Articular chondrocyte of knee joint (primary cell): Measurements from ENCODE around the gene C6orf52. TPM values are rescaled to one million over a fixed set of nuclear protein-coding genes. Genes with fewer than 3 reads are reported as not detected.

Experiments
- small RNA-seq: library from RNA; depleted of rRNA; stranded (forward); fragments of <200 nt; gene quantifications from one replicate; pipeline ENCODE3, GENCODE V24; 2012
- total RNA-seq: library from RNA; depleted of rRNA; stranded (reverse); fragments of >200 nt; gene quantifications from 2 replicates; pipeline ENCODE4 v1.2.3, GENCODE V29; 2012

C6orf52 gene
- total RNA-seq, result 0.52 and 0.65 TPM in 2 replicates

DNA sequence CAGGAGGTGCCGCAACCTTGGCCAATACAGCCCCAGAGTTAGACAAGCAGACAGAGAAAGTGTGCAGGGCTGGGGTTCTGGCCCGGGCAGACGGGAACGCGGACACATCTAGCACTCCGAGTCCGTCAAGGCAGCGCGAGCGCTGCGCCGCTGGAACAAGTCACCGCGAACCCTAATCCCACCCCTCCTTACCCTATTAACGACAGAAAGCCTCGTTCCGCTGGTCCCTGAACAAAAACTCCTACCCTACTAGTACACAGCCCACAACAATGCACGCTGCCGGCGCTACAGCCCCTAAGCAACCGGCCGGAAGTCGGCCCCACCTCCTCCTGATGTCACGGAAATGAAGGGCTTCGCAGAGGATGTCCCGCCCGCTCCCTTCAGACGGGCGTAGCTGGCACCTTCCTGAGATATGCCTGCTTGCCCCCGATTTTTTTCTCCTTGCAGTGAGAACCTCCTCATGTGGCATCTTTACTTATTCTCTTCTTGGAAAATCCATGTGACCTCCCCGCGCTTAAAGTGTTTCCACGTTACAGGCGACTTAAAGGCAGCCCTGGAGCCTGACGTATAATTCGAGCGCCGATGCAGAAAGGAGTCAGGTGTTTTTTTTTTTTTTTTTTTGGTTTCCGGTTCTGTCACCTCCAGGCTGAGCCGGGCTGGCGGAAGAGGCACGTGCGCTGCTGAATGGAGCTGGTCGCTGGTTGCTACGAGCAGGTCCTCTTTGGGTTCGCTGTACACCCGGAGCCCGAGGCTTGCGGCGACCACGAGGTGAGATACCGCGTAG, at the start of gene C6orf52, which contains the start of gene PAK1IP1:
Gene C6orf52, minus strand, starts transcription at position 315 of the 784 bp plus-strand sequence. CDS start 7,066 bp downstream, outside the sequence.
Gene PAK1IP1, plus strand, starts transcription at position 671 of the 784 bp plus-strand sequence. Its CDS starts 14 bp downstream, at position 685.

DNA sequence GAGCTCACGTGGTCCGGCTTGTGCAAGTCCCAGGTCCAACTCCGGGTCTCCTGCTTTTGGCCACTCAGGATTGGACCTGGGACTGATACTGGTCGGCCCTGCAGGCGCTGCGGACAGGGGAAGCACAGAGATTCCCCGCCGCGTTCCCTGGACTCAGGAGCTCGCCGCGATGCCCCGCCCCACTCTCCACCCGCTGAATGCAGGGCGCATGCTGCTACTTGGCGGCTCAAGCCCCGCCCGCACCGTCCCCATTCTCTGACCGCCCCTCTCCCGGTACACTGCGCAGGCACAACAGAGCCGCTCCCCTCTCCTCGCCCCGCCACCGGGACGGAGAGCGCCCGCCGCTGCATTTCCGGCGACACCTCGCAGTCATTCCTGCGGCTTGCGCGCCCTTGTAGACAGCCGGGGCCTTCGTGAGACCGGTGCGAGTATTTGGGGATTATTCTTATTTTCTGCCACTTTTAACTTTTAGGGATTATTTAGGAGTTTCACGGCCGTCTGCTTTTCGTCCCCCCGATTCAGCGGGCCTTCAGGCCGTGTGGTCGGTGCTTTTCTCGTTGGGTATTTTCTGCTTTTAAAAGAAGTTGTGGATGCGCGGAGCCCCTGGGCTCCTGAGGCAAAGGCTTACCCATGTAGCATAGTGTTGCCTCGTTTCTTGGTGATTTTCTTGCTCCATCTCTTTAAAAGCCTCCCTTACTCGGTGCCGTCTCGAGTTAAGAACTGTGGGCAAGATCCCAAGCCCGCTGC, 28.6 kb upstream of the C6orf52 start, which contains the start of gene TMEM14C:
Gene TMEM14C, plus strand, starts transcription at position 251 of the 747 bp plus-strand sequence. CDS start 1,544 bp downstream, outside the sequence.

Small RNA genes within 50 kb of the gene (small RNA-seq; reads per million reads assigned to genes)
- not detected for gene RF00019

Other genes with a start within 250 kb of the C6orf52 start
- gene GCNT2, start 173.3 kb downstream of the C6orf52 start, total RNA-seq, result 2.6 and 3.0 TPM in 2 replicates
- gene PAK1IP1, start 356 bp upstream of the C6orf52 start, total RNA-seq, result 16.5 and 22.3 TPM in 2 replicates
- 141 and 175 TPM in 2 replicates for gene TMEM14C, start 28.5 kb upstream of the C6orf52 start, total RNA-seq
- gene TMEM14B, start 53.2 kb upstream of the C6orf52 start, total RNA-seq, result 78.5 and 92.5 TPM in 2 replicates
- gene MAK, start 143.9 kb upstream of the C6orf52 start, total RNA-seq, result 0.13 TPM in 1 of 2 replicates, not detected in the other
- not detected in 2 replicates for gene GCM2, start 187.4 kb upstream of the C6orf52 start, total RNA-seq
- gene SYCP2L, start 192.4 kb upstream of the C6orf52 start, total RNA-seq, result 0.13 and 0.43 TPM in 2 replicates